ENCODE results near the gene CITED1. TPM values are rescaled to one million over a fixed set of nuclear protein-coding genes. Genes with fewer than 3 reads are reported as not detected.

CITED1 gene
- total and polyA plus RNA-seq, 2 of the 4 experiments (the other 2 are of a cell fraction): 0.18 to 0.24 TPM

DNA sequence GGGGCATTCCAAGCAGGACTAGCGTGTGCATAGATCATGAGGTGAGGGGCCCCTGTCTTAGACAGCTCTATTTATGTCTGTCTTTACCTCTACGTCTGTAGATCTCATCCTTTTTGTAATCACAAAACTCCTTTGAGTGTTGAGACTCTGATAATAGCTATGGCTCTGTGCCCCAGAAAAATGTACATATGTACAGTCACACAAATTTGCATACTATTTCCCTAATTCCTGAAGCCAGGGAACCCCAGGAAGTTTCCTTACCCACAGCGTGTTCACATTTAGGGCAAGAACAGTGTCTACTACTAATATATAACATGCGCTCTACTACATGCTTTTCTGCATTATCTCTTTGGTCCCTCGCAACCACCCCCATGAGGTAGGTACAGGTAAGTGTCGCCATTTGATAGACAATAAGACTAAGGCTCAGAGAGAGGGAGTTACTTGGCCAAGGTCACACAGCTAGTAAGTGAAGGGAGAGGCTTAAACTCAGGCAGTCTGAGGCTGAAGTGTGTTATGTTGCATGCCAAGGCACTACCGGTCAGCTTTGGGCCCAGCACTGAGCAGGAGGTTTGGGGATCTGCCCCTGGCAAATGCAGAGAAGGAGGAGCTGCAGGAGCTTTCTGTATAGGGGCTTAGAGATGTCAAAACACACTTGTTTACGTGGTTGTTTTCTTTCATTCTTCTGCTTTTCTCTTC lies 21.0 kb upstream of the CITED1 start:
- H2BK20ac ChIP-seq (ENCODE audit: low read depth, low read length): no peak overlapping the region
- H3K18ac ChIP-seq (ENCODE audit: low read depth, low read length): no peak overlapping the region
- no peak overlapping the region for H2BK5ac ChIP-seq (ENCODE audit: low read depth, low read length, poor library complexity, severe bottlenecking)
- H3K27ac ChIP-seq (ENCODE audit: insufficient read depth, low read length): no peak overlapping the region
- H3K27me3 ChIP-seq (ENCODE audit: control insufficient read depth, insufficient read depth, low read length): peaks cover 14% of the 10 kb centered on the region
- H3K9me1 ChIP-seq (ENCODE audit: insufficient read depth, low read length): no peaks in the 10 kb centered on the region
- no peak overlapping the region for H2AK5ac ChIP-seq (ENCODE audit: low read depth, low read length)
- H3K23ac ChIP-seq (ENCODE audit: low read depth, low read length): no peak overlapping the region
- dilution Hi-C loops (cut with HindIII; ENCODE audit: low sequenced_read_pairs, unreplicated experiment) (no loop called here), in situ Hi-C loops (cut with MboI; ENCODE audit: low sequenced_read_pairs) (no loop called here), intact Hi-C loops (cut with micrococcal nuclease) (no loop called here)
- H3K56ac ChIP-seq (ENCODE audit: extremely low read depth, insufficient read depth, low read length): no peak overlapping the region
- H2AK9ac ChIP-seq (replicated peaks; ENCODE audit: low read depth, low read length, poor library complexity): no peak overlapping the region
- no peak overlapping the region for H3K4me3 ChIP-seq (ENCODE audit: insufficient read depth, low read depth, low read length)
- CTCF ChIA-PET: no interaction called here
- TF ChIP-seq, protein P1, sequence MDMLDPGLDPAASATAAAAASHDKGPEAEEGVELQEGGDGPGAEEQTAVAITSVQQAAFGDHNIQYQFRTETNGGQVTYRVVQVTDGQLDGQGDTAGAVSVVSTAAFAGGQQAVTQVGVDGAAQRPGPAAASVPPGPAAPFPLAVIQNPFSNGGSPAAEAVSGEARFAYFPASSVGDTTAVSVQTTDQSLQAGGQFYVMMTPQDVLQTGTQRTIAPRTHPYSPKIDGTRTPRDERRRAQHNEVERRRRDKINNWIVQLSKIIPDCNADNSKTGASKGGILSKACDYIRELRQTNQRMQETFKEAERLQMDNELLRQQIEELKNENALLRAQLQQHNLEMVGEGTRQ (IDR thresholded peaks at IDR 0.05; ENCODE audit: low read depth, low read length): no peak
- TF ChIP-seq CEBPB (IDR thresholded peaks at IDR 0.05; ENCODE audit: low read depth, low read length) (no peak), FOS (IDR thresholded peaks at IDR 0.05; ENCODE audit: low read depth, low read length) (no peak), MAZ (IDR thresholded peaks at IDR 0.05; ENCODE audit: borderline replicate concordance, low read depth, low read length) (no peak), RFX5 (IDR thresholded peaks at IDR 0.05; ENCODE audit: low read depth, low read length) (no peak), SMC3 (IDR thresholded peaks at IDR 0.05; ENCODE audit: low read depth, low read length) (no peak), MXI1 (IDR thresholded peaks at IDR 0.05; ENCODE audit: borderline replicate concordance, low read depth, low read length) (no peak), MAFK (IDR thresholded peaks at IDR 0.05; ENCODE audit: low read depth, low read length) (no peak), RCOR1 (IDR thresholded peaks at IDR 0.05; ENCODE audit: insufficient replicate concordance, low read length) (no peak), CHD1 (IDR thresholded peaks at IDR 0.05; ENCODE audit: low read depth, low read length) (no peak), NFE2L2 (IDR thresholded peaks at IDR 0.05; ENCODE audit: low read depth, low read length) (no peak), BHLHE40 (IDR thresholded peaks at IDR 0.05; ENCODE audit: low read depth, low read length) (no peak), RAD21 (IDR thresholded peaks at IDR 0.05; ENCODE audit: low read length) (no peak)
- TF ChIP-seq, protein P2, sequence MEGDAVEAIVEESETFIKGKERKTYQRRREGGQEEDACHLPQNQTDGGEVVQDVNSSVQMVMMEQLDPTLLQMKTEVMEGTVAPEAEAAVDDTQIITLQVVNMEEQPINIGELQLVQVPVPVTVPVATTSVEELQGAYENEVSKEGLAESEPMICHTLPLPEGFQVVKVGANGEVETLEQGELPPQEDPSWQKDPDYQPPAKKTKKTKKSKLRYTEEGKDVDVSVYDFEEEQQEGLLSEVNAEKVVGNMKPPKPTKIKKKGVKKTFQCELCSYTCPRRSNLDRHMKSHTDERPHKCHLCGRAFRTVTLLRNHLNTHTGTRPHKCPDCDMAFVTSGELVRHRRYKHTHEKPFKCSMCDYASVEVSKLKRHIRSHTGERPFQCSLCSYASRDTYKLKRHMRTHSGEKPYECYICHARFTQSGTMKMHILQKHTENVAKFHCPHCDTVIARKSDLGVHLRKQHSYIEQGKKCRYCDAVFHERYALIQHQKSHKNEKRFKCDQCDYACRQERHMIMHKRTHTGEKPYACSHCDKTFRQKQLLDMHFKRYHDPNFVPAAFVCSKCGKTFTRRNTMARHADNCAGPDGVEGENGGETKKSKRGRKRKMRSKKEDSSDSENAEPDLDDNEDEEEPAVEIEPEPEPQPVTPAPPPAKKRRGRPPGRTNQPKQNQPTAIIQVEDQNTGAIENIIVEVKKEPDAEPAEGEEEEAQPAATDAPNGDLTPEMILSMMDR (conservative IDR thresholded peaks at IDR 0.05; ENCODE audit: low read depth, low read length): no peak
- no peaks in the 10 kb centered on the region for H3K36me3 ChIP-seq (ENCODE audit: control insufficient read depth, insufficient read depth, low read length)
- POLR2A ChIA-PET (ENCODE audit: unreplicated experiment): no interaction called here
- H3K79me1 ChIP-seq (ENCODE audit: low read depth in 1 of 2, low read length in 2 of 2): no peaks in the 10 kb centered on the region
- ATAC-seq (ENCODE audit: low read depth) (no peak), DNase-seq (no peak)
- no peak overlapping the region for H4K8ac ChIP-seq (ENCODE audit: low read depth in 2 of 2, low read length in 2 of 2)
- no peak overlapping the region for H3K9ac ChIP-seq (ENCODE audit: low read depth, low read length)
- no peak overlapping the region for H2BK15ac ChIP-seq (ENCODE audit: low read depth, low read length)
- no peak overlapping the region for H2BK120ac ChIP-seq (ENCODE audit: low read depth, low read length)
- 40% methylated on average over 1 of the region's 8 CpGs; no CpG with 5 or more reads in 1 of the 2 experiments for WGBS, 2 experiments (ENCODE audit: extremely low coverage in 2 of 2, insufficient read length in 1 of 2)
- H2AFZ ChIP-seq (replicated peaks; ENCODE audit: low read length, poor library complexity): no peak overlapping the region
- no peak overlapping the region for H4K91ac ChIP-seq (ENCODE audit: insufficient read depth, low read depth, low read length)
- BruUV-seq (replicated peaks): no TSS peak
- no peak overlapping the region for H3K4me2 ChIP-seq (ENCODE audit: low read depth, low read length)
- H3K4ac ChIP-seq (ENCODE audit: low read depth, low read length): no peak overlapping the region
- peaks cover 6% of the 10 kb centered on the region for H3K9me3 ChIP-seq (ENCODE audit: control insufficient read depth, insufficient read depth, low read length)
- no peaks in the 10 kb centered on the region for H3K4me1 ChIP-seq (ENCODE audit: control insufficient read depth, insufficient read depth, low read length)
- no peak overlapping the region for H4K5ac ChIP-seq (ENCODE audit: low read depth, low read length)
- H4K20me1 ChIP-seq (ENCODE audit: insufficient read depth, low read length): no peaks in the 10 kb centered on the region
- H3K14ac ChIP-seq (replicated peaks; ENCODE audit: low read depth, low read length): no peak overlapping the region
